NCI-H146 (cell line): ENCODE measurements around the gene H6PD.

Experiments used
- DNase-seq: peaks from one replicate; lab custom pipeline; 2025; lab: John Stamatoyannopoulos, UW

H6PD gene

DNA sequence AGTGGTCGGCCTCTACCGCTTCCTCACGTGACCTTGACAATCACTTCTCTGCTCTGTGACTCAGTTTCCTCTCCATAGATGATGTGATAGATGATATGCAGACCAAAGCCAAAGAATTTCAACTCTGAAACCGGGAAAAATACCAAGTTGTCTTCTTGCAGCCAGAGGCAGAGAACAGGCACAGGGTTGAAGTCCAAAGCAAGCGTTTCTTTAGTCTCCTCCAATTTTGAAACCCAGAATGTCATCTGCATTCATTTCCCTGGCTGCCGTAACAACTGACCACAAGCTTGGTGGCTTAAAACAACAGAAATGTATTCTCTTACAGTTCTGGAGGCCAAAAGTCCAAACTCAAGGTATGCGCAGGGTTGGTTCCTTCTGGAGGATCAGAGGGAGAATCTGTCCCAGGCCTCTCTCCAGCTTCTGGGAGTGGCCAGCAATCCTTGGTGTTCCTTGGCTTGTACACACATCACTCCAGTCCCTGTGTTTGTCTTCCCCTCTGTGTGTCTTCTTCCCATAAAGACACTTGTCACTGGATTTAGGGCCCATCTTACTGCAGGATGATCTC, 30.3 kb upstream of the H6PD start:
- DNase-seq, result no peak

DNA sequence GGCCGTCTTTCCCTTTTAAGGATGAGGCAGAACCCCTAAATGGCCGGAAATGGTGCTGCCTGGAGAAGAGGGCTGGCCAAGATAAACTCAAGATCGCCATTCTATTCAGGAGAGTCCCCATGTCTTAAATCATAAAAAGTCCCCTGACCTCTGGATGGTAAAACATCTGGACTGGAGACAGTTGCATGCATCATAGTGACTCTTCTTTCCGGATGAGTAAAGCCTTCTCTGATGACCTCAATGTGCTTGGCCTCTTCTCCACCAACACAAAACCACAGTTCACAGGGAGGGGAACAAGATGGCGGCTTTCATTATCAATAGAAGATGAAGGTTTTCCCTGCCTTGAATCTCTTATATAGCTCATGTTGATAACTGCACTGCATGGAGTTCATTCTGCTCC, 27.5 kb upstream of the H6PD start:
- DNase-seq, result no peak

DNA sequence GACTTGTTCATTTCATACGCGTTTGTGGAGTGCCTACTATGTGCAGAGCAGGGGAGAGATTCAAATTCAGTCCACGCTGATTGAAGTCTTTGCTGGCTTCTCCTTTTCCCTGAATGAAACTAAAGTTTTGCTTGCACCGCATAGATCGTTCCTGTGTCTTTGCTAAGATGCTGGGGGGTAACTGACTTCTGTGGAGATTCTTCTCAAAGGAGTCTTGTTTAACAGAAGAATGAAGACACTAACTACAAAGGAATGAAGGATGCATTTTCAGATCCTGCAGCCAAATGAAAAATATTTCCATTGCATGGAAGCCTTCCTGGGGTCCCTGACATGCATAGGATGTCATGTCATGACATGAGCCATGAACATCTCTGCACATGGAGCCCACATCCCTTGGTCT, 26.9 kb upstream of the H6PD start:
- no peak for DNase-seq

DNA sequence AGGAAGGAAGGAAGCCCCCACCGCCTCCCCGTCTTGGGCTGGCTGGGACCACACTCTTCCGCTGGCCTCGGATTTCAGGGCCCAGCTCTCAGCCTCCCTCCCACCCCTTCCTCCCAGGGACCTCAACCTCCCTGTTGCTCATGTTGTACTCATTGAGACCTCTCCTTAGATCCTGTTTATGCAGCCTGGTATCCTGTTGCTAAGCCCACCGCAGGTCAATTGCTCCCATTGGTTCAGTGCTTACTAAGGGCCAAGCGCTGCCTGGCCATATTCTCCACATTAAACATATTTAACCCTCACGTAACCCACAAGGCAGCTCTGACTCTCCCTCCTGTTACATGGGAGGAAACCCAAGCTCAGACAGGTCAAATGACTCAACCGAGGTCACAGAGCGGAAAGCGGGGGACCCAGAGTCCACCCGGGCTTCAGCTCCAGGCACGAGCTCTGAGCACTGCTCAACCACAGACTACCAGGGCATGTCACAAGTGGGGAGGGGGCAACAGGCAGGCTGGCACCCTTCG, 23.2 kb upstream of the H6PD start:
- no peak for DNase-seq

DNA sequence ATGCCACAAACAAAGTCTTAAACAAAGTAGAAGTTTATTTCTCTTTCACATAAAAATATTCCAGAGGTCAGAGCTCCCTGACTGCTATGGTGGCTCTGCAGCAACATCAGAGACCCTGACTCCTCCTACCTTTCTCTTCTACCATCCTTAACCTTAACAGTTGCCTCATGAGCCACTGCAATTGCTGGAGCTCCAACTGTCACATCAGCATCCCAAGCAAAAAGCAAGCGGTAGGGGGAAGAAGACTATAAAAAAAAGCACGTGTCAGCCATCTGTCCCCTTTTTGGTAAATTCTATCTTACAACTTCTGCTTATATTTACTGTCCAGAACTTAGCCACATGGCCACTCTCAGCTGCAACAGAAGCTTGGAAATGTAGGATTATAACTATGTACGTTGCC, 21.8 kb upstream of the H6PD start:
- no peak for DNase-seq

DNA sequence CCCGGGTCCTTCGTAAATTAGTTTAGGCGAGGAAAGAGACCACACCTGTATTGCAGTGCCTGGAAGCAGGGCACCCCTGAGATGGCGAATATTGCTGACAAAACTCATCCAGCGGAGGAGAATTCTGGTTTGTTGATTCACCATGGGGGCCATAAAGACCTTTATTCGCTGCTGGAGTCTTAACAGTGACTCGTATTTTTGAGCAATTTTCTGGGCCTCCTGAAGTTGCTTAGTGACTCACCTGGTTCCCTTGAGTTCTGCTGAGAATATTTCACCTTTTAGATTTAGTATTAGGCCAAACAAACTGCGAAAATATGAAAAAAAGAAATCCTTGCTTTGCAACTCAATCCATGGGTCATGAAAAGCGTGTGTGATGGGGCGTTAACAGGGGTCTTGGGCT, 20.6 kb upstream of the H6PD start:
- no peak for DNase-seq

DNA sequence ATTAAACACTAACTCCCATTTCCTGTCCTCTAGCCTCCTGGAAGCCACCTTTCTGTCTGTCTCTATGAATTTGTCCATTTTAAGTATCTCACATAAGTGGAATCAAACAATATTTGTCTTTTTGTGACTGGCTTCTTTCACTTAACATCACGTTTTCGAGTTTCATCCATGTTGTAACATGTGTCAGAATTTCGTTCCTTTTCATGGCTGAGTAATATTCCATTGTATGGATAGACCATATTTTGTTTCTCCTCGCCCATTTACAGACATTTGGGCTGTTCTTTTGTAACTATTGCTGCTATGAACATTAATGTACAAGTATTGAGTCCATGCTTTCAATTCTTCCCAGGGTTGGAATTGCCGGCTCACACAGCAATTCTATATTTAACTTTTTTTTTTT, 15.7 kb upstream of the H6PD start:
- no peak for DNase-seq

DNA sequence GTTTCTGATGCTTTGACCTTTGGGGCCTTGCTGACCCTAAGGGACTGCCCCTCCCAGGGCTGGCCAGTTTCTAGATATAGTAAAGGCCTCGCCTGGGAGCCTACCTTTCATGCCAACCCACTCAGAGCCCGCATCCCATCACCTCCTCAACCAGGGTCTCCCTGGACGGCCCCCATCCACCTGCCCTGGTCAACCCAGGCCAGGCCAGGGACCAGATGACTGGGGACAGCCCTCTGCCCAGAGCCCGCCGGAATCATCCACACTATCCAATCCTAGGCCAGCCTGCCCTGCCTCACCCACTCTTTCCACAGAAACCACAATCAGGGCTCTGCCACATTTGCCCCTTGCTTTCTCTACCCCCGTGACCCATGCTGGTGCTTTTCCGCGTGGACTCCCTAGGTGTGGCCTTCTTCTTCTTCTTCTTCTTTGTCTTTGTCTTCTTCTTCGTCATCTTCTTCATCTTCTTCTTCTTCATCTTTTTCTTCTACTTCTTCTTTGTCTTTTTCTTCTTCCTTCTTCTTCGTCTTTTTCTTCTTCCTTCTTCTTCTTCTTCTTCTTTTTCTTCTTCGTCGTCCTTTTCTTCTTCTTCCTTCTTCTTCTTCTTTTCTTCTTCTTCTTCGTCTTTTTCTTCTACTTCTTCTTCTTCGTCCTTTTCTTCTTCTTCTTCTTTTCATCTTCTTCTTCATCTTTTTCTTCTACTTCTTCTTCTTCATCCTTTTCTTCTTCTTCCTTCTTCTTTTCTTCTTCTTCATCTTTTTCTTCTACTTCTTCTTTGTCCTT, 11.5 kb upstream of the H6PD start:
- no peak for DNase-seq

DNA sequence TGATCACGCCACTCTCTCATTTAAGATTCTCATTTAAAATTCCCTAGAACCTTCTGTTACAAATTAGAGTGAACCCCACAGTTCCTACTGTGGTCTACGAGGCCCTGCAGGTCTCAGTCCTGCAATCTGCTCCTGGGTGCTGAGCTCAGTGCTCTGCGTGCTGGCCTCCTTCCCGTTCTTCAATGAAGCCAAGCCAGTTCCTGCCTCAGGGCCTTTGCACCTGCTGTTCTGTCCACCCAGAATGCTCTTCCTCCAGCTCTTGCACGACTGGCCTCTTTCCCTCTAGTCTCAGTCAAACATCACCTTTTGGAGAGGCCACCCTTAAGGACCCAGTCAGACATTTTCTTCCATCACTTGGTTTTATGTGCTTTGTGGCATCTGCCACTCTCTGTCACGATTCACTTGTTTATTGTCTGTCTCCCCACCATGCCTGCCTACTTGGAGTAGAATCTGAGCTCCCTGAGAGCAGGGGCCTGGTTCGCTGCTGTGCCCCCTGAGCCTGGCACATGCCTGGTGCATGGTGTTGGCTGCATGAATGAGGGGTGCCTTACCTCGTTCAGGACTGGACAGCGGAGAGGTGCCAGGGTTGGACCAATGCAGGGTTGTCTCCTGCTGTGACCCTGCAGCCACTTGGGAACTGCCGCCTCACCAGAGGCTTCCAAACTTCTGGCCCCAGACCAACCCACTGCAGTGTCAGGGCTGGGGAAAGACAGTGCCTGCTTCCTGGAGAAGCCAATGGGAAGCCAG, 9.7 kb upstream of the H6PD start:
- no peak for DNase-seq

DNA sequence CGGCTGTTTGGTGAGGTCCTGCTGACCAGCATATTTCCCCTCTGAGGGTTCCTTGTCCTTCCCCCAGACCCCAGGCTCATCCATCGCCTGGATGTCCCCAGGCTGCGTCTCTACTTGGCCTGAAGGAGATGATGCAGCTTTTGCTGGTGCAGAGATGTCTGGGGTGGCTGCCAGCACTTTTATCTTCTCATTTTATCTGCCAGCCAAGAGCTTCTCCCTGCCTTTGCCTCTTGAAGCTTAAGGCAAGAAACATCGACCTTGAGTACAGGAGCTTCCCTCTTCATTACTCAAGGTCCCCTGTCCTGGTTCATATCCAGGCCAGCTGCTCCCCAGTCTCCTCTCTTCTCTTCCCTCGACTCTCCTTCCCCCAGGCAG, 9.2 kb upstream of the H6PD start:
- DNase-seq, result no peak

DNA sequence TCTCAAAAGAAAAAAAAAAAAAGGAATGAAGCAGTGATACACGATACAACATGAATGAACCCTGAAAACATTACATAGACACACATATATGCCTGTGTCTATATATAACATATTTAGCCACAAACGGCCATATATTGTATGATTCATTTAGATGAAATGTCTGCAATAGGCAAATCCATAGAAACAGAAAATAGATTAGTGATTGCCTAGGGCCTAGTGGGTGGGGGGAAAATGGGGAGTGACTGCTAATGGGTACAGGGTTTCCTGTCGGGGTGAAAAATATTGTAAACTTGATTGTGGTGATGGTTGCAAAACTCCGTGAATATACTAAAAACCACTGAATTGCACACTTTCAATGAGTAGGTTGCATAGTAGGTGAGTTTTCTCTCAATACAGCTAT, 6.0 kb upstream of the H6PD start:
- no peak for DNase-seq

DNA sequence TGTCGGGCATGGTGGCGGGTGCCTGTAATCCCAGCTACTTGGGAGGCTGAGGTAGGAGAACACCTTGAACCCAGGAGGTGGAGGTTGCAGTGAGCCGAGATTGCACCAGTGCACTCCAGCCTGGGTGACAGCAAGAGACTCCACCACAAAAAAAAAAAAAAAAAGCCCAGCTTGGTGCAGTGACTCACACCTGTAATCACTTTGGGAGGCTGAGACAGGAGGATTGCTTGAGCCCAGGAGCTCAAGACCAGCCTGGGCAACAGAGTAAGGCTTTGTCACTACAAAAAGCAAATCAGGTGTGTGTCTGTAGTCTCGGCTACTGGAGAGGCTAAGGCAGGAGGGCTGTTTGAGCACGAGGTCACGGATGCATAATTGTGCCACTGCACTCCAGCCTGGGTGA, 5.0 kb upstream of the H6PD start:
- DNase-seq, result no peak

DNA sequence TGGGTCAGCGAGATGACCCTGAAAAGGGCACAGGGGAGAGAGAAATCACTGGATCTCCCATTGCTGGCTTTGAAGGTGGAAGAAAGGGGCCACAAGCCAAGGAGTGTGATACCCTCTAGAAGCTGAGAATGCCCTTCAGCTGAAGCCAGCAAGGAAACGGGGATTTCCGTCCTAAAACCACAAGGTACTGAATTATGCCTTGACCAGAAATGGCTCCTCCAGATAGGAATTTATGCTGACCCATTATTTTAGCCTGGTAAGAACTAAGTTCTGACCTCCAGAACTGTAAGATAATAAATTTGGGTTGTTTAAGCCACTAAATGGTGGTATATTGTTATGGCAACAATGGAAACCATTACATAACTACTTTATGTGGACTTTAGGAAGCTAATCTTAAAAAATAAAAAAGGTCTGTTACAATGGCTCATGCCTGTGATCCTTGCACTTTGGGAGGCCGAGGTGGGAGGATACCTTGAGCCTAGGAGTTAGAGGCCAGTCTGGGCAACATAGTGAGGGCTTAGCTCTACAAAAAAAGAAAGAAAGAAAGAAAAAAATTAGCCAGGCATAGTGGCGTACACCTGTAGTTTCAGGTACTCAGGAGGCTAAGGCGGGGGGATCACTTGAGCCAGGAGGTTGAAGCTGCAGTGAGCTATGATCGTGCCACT, 3.6 kb upstream of the H6PD start:
- no peak for DNase-seq

DNA sequence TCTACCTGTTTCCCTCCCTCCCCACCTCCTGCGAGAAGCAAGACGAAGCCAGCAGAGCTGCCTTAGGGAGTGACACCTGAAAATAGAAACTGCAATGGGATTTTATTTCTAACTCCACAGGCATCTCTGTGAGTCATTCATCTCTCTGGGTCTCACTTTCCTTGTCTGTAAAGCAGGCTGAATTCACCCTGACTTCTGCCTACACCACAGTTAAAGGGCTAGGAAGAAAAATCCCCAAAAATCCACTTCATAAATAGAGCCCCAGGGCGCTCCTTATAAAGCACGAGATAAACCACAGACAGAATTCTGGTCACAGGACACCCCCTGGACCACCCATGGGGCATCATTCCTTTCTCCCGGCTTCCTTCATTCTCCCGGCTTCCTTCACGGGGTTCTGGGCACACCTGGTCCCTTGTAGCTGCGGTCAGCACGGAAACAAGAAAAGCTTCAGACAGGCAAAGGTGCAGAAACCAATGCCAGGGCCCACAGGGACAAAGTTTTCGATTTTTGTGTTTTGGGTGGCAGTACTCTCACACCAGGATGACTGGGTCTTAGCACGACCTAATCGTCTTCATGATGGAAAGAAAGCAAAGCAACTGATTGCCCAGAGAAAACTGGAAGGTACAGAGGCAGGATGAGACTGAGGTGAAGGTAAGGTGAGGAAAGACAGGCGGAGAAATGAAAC, 2.8 kb upstream of the H6PD start:
- DNase-seq, result no peak

DNA sequence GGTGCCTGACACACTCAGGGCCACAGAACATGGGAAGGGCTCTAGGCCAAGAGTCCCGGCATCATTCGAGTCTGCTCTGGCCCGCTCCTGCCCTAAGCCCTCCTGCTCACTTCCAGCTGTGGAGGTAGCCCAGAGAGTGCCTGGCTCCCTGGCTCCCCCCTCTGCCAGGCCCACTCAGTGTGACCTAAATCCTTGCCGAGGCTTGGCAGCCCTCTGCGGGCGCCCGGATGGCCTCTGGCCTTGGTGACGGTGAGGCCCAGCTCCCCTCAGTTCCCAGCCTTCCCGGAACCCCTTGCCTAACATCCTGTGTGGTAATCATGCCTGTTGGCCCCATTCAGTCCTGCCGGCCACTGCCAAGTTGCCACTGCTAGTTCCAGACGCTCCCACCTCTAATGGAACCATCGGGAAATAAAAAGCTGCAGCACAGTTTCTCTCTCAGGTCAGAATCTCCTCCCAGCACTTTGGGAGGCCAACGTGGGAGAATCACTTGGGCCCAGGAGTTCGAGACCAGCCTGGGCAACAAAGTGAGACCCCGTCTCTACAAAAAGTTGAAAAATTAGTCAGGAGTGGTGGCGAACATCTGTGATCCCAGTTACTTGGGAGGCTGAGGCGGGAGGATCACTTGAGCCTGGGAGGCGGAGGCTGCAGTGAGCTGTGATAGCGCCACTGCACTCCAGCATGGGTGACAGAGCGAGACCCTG, 1.2 kb upstream of the H6PD start:
- DNase-seq, result no peak

DNA sequence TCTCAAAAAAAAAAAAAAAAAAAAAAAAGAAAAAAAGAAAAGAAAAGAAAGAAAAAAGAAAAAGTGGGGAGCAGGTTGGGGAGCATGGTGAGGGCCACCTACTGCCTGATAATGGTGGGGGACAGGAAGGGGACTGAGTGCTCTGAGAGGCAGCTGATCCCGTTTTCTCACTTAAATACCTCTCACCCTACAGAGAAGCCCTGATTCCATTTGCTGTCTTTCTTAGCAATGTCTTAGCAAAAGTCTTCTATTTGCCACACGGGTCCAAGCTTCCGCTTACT, 692 bp upstream of the H6PD start:
- DNase-seq, result no peak

DNA sequence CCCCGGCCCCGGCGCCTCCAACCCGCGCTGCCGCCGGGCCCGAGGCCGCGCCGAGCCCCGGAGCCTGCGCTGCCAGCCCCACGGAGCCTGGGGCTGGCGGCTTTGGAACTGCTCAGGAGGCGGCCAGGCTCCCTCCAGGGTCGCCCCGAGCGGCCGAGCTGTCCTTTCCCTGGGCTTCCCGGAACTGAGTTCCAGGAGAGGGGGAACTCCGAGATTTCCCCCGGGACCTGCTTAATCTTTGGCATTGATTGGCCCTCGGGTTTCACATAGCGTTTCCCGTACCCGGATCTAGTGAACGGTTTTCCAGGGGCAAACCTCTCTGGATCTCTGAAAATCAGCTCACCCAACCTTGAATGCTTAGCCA, 504 bp downstream of the H6PD start:
- no peak for DNase-seq

DNA sequence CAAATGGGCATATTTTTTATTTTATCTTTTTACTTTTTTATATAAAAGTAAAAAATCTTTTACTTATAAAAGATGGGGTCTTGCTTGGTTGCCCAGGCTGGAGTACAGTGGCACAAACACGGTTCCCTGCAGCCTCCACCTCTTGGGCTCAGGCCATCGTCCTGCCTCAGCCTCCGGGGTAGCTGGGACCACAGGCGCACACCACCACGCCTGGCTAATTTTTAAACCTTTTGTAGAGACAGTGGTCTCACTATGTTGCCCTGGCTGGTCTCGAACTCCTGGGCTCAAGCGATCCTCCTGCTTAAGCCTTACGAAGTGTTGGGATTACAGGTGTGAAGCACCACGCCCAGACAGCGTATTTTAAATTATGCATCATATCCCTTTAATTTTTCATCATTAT, 986 bp downstream of the H6PD start:
- no peak for DNase-seq

DNA sequence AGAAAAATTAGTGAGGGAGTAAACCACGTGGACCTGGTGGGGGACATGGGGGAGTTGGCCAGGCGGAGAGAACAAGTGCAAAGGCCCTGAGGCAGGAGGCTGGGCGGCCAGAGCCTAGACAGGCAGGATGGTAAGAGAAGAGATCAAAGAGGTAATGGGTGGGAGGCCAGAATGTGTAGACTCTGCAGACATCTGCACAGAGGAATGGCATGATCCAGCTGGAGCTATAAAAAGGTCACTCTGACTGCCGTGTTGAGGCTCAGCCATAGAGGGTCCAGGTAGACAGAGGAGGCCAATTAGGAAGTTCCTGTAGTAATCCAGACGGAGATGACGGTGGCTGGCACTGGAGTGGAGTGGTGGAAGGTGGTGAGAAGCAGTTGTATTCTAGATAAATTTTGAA, 3.6 kb downstream of the H6PD start:
- no peak for DNase-seq

DNA sequence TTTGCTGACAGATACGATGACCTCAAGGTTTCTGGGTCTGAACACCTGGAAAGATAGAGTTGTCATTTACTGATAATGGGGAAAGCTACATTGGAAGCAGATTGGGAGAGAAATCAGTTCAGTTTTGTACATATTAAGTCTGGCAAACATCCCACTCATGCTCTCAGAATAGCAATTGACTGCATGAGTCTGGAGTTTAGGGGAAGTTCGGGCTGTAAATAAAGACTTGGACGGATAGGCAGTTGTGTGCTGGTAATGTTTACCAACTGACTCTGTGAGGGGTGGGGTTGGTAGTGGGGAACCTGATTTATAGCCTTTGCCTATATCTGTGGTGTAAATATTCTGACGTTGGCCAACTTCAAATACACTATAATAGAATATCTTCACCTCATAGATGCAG, 4.0 kb downstream of the H6PD start:
- no peak for DNase-seq

DNA sequence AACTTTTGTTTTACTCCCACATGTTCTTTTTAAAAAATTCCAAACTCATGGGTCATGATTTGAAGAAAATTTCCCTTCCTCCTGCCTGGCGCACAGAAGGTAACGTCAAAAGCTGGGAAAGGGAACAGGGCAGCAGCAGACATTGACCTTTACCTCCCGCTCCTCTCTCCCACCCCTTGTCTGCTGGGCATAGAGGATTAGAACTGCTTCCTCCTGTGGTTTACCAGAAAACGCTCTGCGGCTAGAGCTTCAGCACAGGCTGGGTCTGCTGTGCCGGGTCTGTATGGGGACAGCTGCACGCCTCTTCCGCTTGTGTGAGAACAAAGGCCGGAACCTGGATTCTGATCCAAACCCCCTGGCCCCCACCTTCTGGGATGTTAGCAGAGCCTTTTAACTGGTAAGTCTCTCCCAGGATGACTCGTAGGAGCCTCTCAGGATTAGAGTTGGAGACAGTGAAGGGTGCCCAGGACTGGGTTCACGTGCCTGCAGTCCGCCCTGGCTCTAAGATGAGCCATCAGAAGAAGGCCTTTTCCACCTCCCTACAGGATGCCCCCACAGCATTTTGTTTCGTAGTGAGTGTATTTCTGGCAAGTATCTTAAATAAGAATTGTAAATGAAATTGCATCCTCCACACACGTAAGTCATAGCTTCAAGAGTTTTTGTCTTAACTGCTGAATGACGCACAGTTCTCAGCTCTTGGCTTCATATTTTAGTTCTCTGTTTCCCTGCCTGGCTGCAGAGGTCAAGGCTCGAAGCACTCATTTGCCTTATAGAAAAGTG, 5.2 kb downstream of the H6PD start:
- no peak for DNase-seq
